Measurements from ENCODE around the gene BCAM. TPM values are rescaled to one million over a fixed set of nuclear protein-coding genes. Genes with fewer than 3 reads are reported as not detected.

BCAM gene
- total and polyA plus RNA-seq, 12 donors = 5.1 to 81.1 (median 44.7) TPM

DNA sequence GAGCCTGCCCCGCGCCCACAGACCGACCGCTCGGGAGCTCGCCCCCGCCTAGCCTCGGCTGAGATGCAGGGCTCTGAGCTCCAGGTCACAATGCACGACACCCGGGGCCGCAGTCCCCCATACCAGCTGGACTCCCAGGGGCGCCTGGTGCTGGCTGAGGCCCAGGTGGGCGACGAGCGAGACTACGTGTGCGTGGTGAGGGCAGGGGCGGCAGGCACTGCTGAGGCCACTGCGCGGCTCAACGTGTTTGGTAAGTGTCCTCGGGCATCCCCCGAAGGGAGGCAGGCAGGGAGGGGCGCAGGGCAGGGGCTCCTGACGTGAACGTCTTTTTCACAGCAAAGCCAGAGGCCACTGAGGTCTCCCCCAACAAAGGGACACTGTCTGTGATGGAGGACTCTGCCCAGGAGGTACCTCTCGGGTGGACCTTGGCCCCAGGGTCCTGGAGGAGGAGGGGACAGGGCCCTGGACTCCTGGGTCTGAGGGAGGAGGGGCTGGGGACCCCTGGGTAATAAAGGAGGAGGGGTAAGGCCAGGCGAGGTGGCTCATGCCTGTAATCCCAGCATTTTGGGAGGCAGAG is 3.3 kb downstream of the BCAM start:
- H3K4me1 ChIP-seq (replicated peaks in 1 of 2) = peaks cover 16 to 18% of the 10 kb centered on the region in 2 donors
- H3K4me3 ChIP-seq = no peak overlapping the region
- H3K9me3 ChIP-seq (replicated peaks in 1 of 3) = no peaks in the 10 kb centered on the region
- intact Hi-C loops (cut with DNase I) = no loop called here
- DNase-seq = no peak
- H3K36me3 ChIP-seq (replicated peaks in 1 of 2) = peaks cover 0 to 4% of the 10 kb centered on the region in 2 donors
- H3K27ac ChIP-seq = no peak overlapping the region
- WGBS, 4 donors = 88 to 94% (median 92%) methylated on average over 13 to 28 of the region's 28 CpGs
- H3K27me3 ChIP-seq = no peaks in the 10 kb centered on the region
- TF ChIP-seq POLR2A (IDR thresholded peaks at IDR 0.05) = no peak
- TF ChIP-seq, protein P1, sequence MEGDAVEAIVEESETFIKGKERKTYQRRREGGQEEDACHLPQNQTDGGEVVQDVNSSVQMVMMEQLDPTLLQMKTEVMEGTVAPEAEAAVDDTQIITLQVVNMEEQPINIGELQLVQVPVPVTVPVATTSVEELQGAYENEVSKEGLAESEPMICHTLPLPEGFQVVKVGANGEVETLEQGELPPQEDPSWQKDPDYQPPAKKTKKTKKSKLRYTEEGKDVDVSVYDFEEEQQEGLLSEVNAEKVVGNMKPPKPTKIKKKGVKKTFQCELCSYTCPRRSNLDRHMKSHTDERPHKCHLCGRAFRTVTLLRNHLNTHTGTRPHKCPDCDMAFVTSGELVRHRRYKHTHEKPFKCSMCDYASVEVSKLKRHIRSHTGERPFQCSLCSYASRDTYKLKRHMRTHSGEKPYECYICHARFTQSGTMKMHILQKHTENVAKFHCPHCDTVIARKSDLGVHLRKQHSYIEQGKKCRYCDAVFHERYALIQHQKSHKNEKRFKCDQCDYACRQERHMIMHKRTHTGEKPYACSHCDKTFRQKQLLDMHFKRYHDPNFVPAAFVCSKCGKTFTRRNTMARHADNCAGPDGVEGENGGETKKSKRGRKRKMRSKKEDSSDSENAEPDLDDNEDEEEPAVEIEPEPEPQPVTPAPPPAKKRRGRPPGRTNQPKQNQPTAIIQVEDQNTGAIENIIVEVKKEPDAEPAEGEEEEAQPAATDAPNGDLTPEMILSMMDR (IDR thresholded peaks at IDR 0.05) = no peak

DNA sequence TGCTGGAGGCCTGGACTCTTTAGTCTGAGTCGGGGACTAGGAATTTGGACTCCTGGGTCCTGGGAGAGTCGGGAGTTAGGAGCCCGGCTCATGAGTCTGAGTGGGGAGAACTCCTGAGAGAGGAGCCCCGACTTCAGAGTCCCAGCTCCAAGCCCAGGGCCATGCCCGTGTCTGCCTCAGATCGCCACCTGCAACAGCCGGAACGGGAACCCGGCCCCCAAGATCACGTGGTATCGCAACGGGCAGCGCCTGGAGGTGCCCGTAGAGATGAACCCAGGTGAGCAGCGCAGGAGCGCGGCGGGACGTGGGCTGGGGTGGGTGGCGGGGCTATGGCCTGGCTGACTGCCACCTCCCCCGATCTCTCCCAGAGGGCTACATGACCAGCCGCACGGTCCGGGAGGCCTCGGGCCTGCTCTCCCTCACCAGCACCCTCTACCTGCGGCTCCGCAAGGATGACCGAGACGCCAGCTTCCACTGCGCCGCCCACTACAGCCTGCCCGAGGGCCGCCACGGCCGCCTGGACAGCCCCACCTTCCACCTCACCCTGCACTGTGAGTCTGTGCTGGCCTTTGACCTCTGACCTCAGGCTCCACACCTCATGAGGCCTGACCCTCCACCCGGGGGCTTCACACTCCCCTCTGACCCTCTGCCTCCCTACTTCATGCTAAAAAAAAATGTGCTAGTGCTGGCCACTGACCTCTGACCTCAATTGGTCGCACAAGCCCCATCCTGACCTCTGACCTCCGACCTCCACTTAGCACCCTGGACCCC is 4.4 kb downstream of the BCAM start:
- intact Hi-C loops (cut with DNase I) = no loop called here
- H3K36me3 ChIP-seq (replicated peaks in 1 of 2) = peaks cover 0 to 4% of the 10 kb centered on the region in 2 donors
- H3K27ac ChIP-seq = no peak overlapping the region
- TF ChIP-seq, protein P1 (IDR thresholded peaks at IDR 0.05) = no peak
- no peak for TF ChIP-seq POLR2A (IDR thresholded peaks at IDR 0.05)
- no peaks in the 10 kb centered on the region for H3K27me3 ChIP-seq
- H3K4me1 ChIP-seq (replicated peaks in 1 of 2) = peaks cover 10 to 11% of the 10 kb centered on the region in 2 donors
- no peaks in the 10 kb centered on the region for H3K9me3 ChIP-seq (replicated peaks in 1 of 3)
- 87 to 90% (median 88%) methylated on average over 18 to 38 of the region's 38 CpGs for WGBS, 4 donors
- DNase-seq = no peak
- H3K4me3 ChIP-seq = no peak overlapping the region

DNA sequence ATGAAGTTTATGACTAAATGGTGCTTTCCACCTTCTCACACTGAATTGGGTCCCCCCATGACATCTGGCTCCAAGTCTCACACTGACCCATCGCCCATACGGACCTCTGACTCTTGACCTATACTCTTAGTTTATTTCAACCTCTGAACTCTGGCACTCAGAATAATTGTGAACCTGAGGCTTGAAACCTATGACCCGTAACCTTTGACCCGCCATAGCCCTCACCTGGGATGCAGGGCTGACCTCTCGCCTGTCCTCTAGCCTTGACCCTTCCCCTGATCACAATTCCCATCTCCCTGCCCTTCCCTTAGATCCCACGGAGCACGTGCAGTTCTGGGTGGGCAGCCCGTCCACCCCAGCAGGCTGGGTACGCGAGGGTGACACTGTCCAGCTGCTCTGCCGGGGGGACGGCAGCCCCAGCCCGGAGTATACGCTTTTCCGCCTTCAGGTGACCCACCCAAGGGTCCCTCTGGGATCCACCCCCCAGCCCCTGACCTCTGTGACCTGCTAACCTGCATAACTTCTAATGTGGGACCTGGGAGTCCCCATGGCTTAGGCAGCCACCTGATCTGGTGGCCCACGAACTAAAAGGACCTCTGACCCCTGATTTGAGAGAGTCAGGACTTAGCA is 5.1 kb downstream of the BCAM start:
- H3K4me3 ChIP-seq = no peak overlapping the region
- H3K27ac ChIP-seq = no peak overlapping the region
- H3K36me3 ChIP-seq (replicated peaks in 1 of 2) = peaks cover 0 to 4% of the 10 kb centered on the region in 2 donors
- intact Hi-C loops (cut with DNase I) = no loop called here
- no peak for TF ChIP-seq POLR2A (IDR thresholded peaks at IDR 0.05)
- TF ChIP-seq, protein P1 (IDR thresholded peaks at IDR 0.05) = no peak
- H3K27me3 ChIP-seq = no peaks in the 10 kb centered on the region
- no peak for DNase-seq
- no peaks in the 10 kb centered on the region for H3K9me3 ChIP-seq (replicated peaks in 1 of 3)
- peaks cover 6% of the 10 kb centered on the region in 2 donors for H3K4me1 ChIP-seq (replicated peaks in 1 of 2)
- WGBS, 4 donors = 90 to 97% (median 94%) methylated on average over 13 to 16 of the region's 16 CpGs

DNA sequence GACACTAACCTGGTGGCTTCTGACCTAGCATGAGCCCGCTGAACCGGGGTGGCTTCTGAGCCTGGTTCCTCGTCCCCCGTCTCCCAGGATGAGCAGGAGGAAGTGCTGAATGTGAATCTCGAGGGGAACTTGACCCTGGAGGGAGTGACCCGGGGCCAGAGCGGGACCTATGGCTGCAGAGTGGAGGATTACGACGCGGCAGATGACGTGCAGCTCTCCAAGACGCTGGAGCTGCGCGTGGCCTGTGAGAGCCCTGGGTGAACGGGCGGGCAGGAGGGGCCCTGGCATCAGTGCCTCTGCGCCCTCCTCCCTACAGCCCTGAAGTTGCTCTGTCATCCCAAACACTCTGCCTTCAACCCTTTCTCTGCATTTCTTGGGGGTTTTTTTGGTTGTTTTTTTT is 5.6 kb downstream of the BCAM start:
- TF ChIP-seq, protein P1 (IDR thresholded peaks at IDR 0.05) = no peak
- no peak for TF ChIP-seq POLR2A (IDR thresholded peaks at IDR 0.05)
- H3K27me3 ChIP-seq = no peaks in the 10 kb centered on the region
- peaks cover 0 to 4% of the 10 kb centered on the region in 2 donors for H3K36me3 ChIP-seq (replicated peaks in 1 of 2)
- no peak overlapping the region for H3K4me3 ChIP-seq
- DNase-seq = no peak
- WGBS, 4 donors = 88 to 92% (median 91%) methylated on average over 17 of the region's 17 CpGs
- H3K4me1 ChIP-seq (replicated peaks in 1 of 2) = peaks cover under 1% of the 10 kb centered on the region in 2 donors
- no peak overlapping the region for H3K27ac ChIP-seq
- H3K9me3 ChIP-seq (replicated peaks in 1 of 3) = no peaks in the 10 kb centered on the region
- intact Hi-C loops (cut with DNase I) = no loop called here
